ENCODE data around the gene LRRC49. TPM values are rescaled to one million over a fixed set of nuclear protein-coding genes. Genes with fewer than 3 reads are reported as not detected.

Gene LRRC49
- total and polyA plus RNA-seq, 2 donors (not counting 3 experiments of a cell fraction or from before 2014, with no cell fraction given) = 3.0 to 6.6 TPM

- H4K20me1 ChIP-seq (replicated peaks; ENCODE audit: control insufficient read depth, extremely low read depth, insufficient read depth, low read length) = no peaks in the 10 kb centered on the region
- DNase-seq (ENCODE audit: low read depth, low spot score) (no peak), FAIRE-seq (no peak)
- H3K9me1 ChIP-seq (replicated peaks; ENCODE audit: control insufficient read depth, extremely low read depth, insufficient read depth, low read length) = no peaks in the 10 kb centered on the region
- no peaks in the 10 kb centered on the region for H3K27me3 ChIP-seq (ENCODE audit: control insufficient read depth in 2 of 2, insufficient read depth in 2 of 2, low read length in 2 of 2)
- TF ChIP-seq MAX (IDR thresholded peaks at IDR 0.05; ENCODE audit: insufficient read depth, insufficient read length) (no peak), POLR2A (IDR thresholded peaks at IDR 0.05; ENCODE audit: low read depth, low read length) (no peak), EZH2 (IDR thresholded peaks at IDR 0.05; ENCODE audit: borderline replicate concordance, low read depth, low read length, severe bottlenecking) (no peak), GATA2 (IDR thresholded peaks at IDR 0.05; ENCODE audit: insufficient read depth, insufficient read length, low read depth, low read length) (no peak), POLR2AphosphoS5 (IDR thresholded peaks at IDR 0.05; ENCODE audit: insufficient read depth, low read depth, low read length) (no peak), JUN (IDR thresholded peaks at IDR 0.05; ENCODE audit: borderline replicate concordance, insufficient read depth, insufficient read length, low read depth) (no peak), CTCF (IDR thresholded peaks at IDR 0.05; ENCODE audit: extremely low read depth in 1 of 2, insufficient read depth in 1 of 2, low read depth in 1 of 2, low read length in 2 of 2) (no peak), MYC (IDR thresholded peaks at IDR 0.05; ENCODE audit: low read depth, low read length) (no peak), FOS (IDR thresholded peaks at IDR 0.05; ENCODE audit: borderline replicate concordance, insufficient read depth, low read length) (no peak)
- CTCF ChIA-PET = interaction anchor here (0.7 to 5.6 kb wide), 41 partner anchors 9 to 741 kb away, joined by 3 to 89 read pairs (median 5); partner anchors contain the start of genes LRRC49, THAP10 and THSD4
- no peaks in the 10 kb centered on the region for H3K9me3 ChIP-seq (replicated peaks; ENCODE audit: control insufficient read depth, insufficient read depth, low read length)
- no peak overlapping the region for H3K27ac ChIP-seq (ENCODE audit: insufficient read depth, low read depth, low read length)
- H3K36me3 ChIP-seq (ENCODE audit: control insufficient read depth in 2 of 2, extremely low read depth in 1 of 2, insufficient read depth in 2 of 2, low read length in 2 of 2) = no peaks in the 10 kb centered on the region
- BruUV-seq (replicated peaks) = no TSS peak
- no peaks in the 10 kb centered on the region for H3K79me2 ChIP-seq (ENCODE audit: control insufficient read depth, insufficient read depth, low read length)
- no peaks in the 10 kb centered on the region for H3K4me1 ChIP-seq (ENCODE audit: control insufficient read depth, extremely low read depth, insufficient read depth, low read length)
- POLR2A ChIA-PET = no interaction called here
- no peak overlapping the region for H3K4me2 ChIP-seq (ENCODE audit: insufficient read depth, low read length)
- intact Hi-C loops (cut with micrococcal nuclease) = loop anchor here (1.0 to 5.0 kb wide), 3 partner anchors 92 to 429 kb away; partner anchors contain the start of genes LRRC49 and THAP10
- no peak overlapping the region for H3K4me3 ChIP-seq (replicated peaks in 1 of 3; ENCODE audit: insufficient read depth in 1 of 3, low read depth in 1 of 3, low read length in 3 of 3)
- H3K9ac ChIP-seq (replicated peaks; ENCODE audit: extremely low read depth, insufficient read depth, low read length) = no peak overlapping the region
- dilution Hi-C loops (cut with MboI; ENCODE audit: extremely low pct_ligation_motif_present, low sequenced_read_pairs) = no loop called here
- H2AFZ ChIP-seq (ENCODE audit: low read depth, low read length) = no peak overlapping the region
These were observed 118.4 kb downstream of the LRRC49 start for GRCh38 chr15:71010997-71011396.
